IPS-15b (cell line): ENCODE data around the gene CCDC14.
"Not testable (repeated sequence)": the region's sequence is repeated elsewhere in the genome, so short reads cannot be mapped to it uniquely, and the experiment has no call there.

Source experiments
- H3K27me3 ChIP-seq: one replicate; pipeline ENCODE4 v1.6.1; 2013; ENCODE audit warnings: low read length; ENCODE audit not compliant: control insufficient read depth, insufficient read depth
- H3K36me3 ChIP-seq: one replicate; pipeline ENCODE4 v1.6.1; 2013; ENCODE audit warnings: low read length; ENCODE audit not compliant: control insufficient read depth, insufficient read depth
- H3K4me1 ChIP-seq: one replicate; pipeline ENCODE4 v1.6.1; 2013; ENCODE audit warnings: mild to moderate bottlenecking, low read length; ENCODE audit not compliant: control insufficient read depth, insufficient read depth
- H3K4me3 ChIP-seq: one replicate; pipeline ENCODE4 v1.5.1; 2013; ENCODE audit warnings: low read depth, low read length
- H3K9ac ChIP-seq: one replicate; pipeline ENCODE4 v1.6.1; 2013; ENCODE audit warnings: low read depth, mild to moderate bottlenecking, low read length
- H3K9me3 ChIP-seq: one replicate; pipeline ENCODE4 v1.6.1; 2013; ENCODE audit warnings: mild to moderate bottlenecking, low read length; ENCODE audit not compliant: control insufficient read depth, insufficient read depth

CCDC14 gene

DNA sequence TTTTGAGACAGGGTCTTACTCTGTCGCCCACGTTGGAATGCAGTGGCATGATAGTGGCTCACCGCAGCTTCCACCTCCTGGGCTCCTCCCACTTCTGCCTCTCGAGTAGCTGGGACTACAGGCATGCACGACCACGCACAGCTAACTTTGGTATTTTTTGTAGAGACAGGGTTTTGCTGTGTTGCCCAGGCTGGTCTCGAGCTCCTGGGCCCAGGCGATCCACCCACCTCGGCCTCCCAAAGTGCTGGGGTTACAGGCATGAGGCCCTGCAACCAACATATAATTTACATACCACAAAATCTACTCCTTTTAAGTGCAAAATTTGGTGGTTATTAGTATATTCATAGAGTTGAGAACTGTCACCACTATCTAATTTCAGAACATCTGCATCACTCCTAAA is 31.7 kb downstream of the CCDC14 start:
- H3K9me3 ChIP-seq: no peaks in the 10 kb centered on the region
- H3K27me3 ChIP-seq: no peaks in the 10 kb centered on the region
- no peaks in the 10 kb centered on the region for H3K36me3 ChIP-seq
- no peak overlapping the region for H3K9ac ChIP-seq
- no peak overlapping the region for H3K4me3 ChIP-seq
- no peaks in the 10 kb centered on the region for H3K4me1 ChIP-seq

- H3K27me3 ChIP-seq: no peaks in the 10 kb centered on the region
- H3K9ac ChIP-seq: no peak overlapping the region
- H3K36me3 ChIP-seq: no peaks in the 10 kb centered on the region
- no peaks in the 10 kb centered on the region for H3K4me1 ChIP-seq
- H3K9me3 ChIP-seq: no peaks in the 10 kb centered on the region
- H3K4me3 ChIP-seq: no peak overlapping the region
These were observed 34.6 kb downstream of the CCDC14 start for GRCh38 chr3:123926396-123926795.

GRCh38 chr3:123920868-123921267 is 40.2 kb downstream of the CCDC14 start:
- Histone ChIP-seq H3K36me3 (peaks cover 5% of the 10 kb centered on the region), H3K4me1 (no peaks in the 10 kb centered on the region), H3K9me3 (no peaks in the 10 kb centered on the region), H3K9ac (no peak overlapping the region), H3K4me3 (no peak overlapping the region), H3K27me3 (no peaks in the 10 kb centered on the region)

- Histone ChIP-seq H3K36me3 (peaks cover 5% of the 10 kb centered on the region), H3K9ac (no peak overlapping the region), H3K4me1 (no peaks in the 10 kb centered on the region), H3K9me3 (no peaks in the 10 kb centered on the region), H3K27me3 (no peaks in the 10 kb centered on the region), H3K4me3 (no peak overlapping the region)
These were observed 40.6 kb downstream of the CCDC14 start for GRCh38 chr3:123920383-123920782.

DNA sequence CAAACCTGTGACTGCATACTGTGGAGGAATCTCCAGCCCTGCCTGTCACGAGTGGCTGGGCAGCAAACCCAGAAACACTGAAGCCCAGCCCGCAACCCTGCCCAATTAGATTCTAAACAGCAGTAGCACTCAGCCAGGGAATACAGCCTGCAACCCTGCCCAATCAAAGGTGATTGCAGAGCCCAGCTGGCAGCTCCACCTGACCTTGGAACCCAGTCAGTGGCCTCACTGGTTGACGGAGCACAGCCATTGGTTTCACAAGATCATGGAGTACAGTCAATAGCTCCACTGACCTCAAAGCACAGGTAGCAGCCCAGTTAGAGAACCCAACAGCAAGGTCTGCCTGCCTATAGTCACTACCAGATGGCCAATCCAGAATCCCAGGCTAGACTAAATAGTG is 41.7 kb downstream of the CCDC14 start:
- no peaks in the 10 kb centered on the region for H3K9me3 ChIP-seq
- H3K36me3 ChIP-seq: peaks cover 5% of the 10 kb centered on the region
- H3K27me3 ChIP-seq: no peaks in the 10 kb centered on the region
- H3K9ac ChIP-seq: no peak overlapping the region
- no peaks in the 10 kb centered on the region for H3K4me1 ChIP-seq
- H3K4me3 ChIP-seq: no peak overlapping the region

DNA sequence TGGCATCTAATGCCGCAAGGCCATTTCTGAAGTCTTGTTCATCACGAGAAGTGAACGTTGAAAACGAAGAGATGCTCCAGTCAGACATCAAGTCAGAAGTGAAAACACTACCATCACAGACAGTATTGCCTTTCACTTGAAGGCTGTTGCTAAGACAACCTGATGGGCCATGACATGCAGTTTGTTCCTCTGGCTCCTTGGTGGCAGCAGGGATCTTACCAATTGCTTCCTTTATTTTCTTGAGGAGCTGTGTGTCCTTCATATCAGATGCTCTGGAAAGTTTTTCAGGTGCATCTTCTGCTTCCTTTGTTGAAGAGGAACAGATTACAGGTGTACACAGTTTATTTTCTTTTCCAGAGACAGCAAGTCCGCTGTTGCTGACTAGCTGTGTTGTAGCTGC is 46.2 kb downstream of the CCDC14 start:
- Histone ChIP-seq H3K27me3 (no peaks in the 10 kb centered on the region), H3K36me3 (peaks cover 5% of the 10 kb centered on the region), H3K4me3 (no peak overlapping the region), H3K9ac (no peak overlapping the region), H3K9me3 (no peaks in the 10 kb centered on the region), H3K4me1 (no peaks in the 10 kb centered on the region)

DNA sequence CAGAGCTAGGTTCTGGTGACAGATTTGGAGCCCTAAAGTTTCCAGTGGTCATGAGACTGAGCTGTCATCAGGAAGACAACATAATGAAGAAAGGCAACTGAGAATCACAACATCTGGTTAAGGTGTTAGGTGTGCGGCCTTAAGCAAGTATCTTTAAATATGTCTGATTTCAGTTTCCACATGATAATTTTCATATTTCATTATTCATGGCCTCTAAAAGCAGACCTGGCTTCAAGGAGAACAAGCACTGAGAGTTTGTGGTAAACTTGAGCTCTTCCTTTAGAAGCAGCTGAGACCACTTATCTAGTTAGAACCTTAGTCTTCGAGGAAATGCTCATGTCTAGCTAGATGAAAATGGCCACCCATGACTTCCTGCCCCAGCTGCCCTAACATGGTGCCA is 51.2 kb downstream of the CCDC14 start:
- no peaks in the 10 kb centered on the region for H3K4me1 ChIP-seq
- no peaks in the 10 kb centered on the region for H3K27me3 ChIP-seq
- H3K4me3 ChIP-seq: no peak overlapping the region
- no peak overlapping the region for H3K9ac ChIP-seq
- no peaks in the 10 kb centered on the region for H3K36me3 ChIP-seq
- H3K9me3 ChIP-seq: no peaks in the 10 kb centered on the region

DNA sequence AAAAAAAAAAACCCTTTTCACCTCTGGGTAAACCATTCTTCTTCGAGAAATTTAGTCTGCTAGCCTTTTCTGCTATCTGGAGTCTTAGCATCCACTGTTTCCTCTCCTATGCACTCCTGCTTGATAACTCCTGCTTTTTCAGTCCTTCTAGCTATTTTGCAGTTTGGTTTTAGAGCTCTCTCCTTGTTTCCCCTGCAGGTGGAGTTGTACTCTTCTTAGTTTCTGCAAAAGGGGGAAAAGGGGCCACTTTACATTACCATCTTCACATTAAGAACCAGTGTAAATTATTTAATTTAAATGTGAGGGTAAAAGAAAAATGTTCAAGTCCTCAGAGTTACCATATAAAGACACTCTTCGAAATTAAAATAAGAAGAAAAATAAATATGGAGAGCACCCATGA is 53.3 kb downstream of the CCDC14 start:
- Histone ChIP-seq H3K9ac (no peak overlapping the region), H3K4me1 (no peaks in the 10 kb centered on the region), H3K9me3 (no peaks in the 10 kb centered on the region), H3K36me3 (no peaks in the 10 kb centered on the region), H3K27me3 (no peaks in the 10 kb centered on the region), H3K4me3 (no peak overlapping the region)

DNA sequence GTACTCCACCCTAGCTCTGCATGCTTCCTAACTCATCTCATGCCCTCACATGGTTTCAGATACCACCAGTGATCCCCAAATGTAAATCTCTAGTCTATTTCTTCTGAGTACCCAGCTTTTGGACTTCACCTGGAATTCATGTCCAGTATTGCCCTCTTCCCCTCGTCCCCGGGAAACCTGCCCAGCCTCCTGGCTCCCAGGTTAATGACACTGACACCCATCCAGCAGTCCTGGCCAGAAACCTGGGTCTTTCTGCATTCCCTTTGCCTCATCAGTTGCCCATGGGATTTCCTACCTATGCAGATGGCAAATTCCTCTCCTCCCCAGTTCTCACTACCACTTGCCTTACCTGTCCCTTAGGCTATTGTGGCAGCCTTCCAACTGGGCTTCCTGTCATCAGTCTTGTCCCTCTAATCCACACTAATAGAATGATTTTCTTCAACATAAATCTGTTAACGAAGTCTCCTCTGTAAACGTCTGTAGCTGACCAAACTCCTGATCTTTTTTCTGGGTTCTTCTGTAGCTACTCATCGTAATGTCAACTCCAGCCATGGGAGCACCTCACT is 61.6 kb downstream of the CCDC14 start:
- no peak overlapping the region for H3K9ac ChIP-seq
- H3K4me1 ChIP-seq: no peaks in the 10 kb centered on the region
- no peaks in the 10 kb centered on the region for H3K36me3 ChIP-seq
- H3K4me3 ChIP-seq: no peak overlapping the region
- H3K27me3 ChIP-seq: no peaks in the 10 kb centered on the region
- H3K9me3 ChIP-seq: no peaks in the 10 kb centered on the region

DNA sequence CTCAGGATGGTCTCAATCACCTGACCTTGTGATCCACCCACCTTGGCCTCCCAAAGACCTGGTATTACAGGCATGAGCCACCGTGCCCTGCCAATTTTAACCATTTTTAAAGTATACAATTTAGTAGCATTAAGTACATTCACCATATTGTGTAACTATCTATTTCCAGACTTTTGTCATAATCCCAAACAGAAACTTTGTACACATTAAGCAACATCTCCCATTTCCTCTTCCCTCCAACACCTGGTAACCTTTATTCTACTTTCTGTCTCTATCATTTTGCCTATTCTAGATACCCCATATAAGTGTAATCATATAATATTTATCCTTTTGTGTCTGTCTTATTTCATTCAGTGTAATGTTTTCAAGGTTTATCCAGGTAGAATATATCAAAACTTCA is 68.0 kb downstream of the CCDC14 start:
- Histone ChIP-seq H3K36me3 (no peaks in the 10 kb centered on the region), H3K9me3 (peaks cover 3% of the 10 kb centered on the region)

DNA sequence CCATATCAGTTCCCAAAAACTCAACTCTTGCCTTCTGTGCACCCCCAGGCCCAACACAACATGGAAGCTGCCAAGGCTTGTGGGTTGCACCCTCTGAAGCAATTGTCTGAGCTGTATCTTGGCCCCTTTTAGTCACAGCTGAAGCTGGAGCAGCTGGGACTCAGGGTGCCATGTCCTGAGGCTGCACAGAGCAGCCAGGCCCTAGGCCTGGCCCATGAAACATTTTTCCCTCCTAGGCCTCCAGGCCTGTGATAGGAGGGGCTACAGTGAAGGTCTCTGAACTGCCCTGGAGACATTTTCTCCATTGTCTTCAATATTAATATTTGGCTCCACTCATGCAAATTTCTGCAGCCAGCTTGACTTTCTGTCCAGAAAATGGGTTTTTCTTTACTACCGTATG is 68.8 kb downstream of the CCDC14 start:
- Histone ChIP-seq H3K36me3 (no peaks in the 10 kb centered on the region), H3K9ac (no peak overlapping the region), H3K9me3 (peaks cover 3% of the 10 kb centered on the region), H3K4me3 (no peak overlapping the region), H3K27me3 (no peaks in the 10 kb centered on the region), H3K4me1 (no peaks in the 10 kb centered on the region)

More for the DNA sequence above, 68.0 kb downstream of the CCDC14 start:
- Histone ChIP-seq H3K9ac (no peak overlapping the region), H3K4me3 (no peak overlapping the region), H3K27me3 (no peaks in the 10 kb centered on the region), H3K4me1 (no peaks in the 10 kb centered on the region)

GRCh38 chr3:123890991-123891390 is 70.0 kb downstream of the CCDC14 start:
- not testable (repeated sequence) for H3K4me1 ChIP-seq, H3K9me3 ChIP-seq, H3K4me3 ChIP-seq, H3K36me3 ChIP-seq, H3K27me3 ChIP-seq, H3K9ac ChIP-seq

DNA sequence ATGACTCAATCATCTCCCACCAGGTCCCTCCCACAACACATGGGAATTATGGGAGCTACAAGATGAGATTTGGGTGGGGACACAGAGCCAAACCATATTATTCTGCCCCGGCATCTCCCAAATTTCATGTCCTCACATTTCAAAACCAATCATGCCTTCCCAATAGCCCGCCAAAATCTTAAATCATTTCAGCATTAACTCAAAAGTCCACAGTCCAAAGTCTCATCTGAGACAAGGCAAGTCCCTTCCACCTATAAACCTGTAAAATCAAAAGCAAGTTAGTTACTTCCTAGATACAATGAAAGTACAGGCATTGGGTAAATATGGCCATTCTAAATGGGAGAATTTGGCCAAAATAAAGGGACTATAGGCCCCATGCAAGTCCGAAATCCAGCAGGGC is 70.9 kb downstream of the CCDC14 start:
- not testable (repeated sequence) for H3K9me3 ChIP-seq, H3K27me3 ChIP-seq, H3K4me3 ChIP-seq, H3K36me3 ChIP-seq, H3K9ac ChIP-seq, H3K4me1 ChIP-seq
